T-helper 1 cell (primary cell): ENCODE results near the gene CD200R1.
A peak's percentile ranks its signal among the peaks of the same experiment; 100 is the strongest.

Source experiments
- DNase-seq, 5 donors: peaks; one replicate each; pipeline ENCODE4 v3.0.0-alpha.2; 2012 to 2020
- total RNA-seq, 4 donors: gene quantifications; one replicate each; lab custom pipeline; 2026; lab: John Stamatoyannopoulos, UW

Gene CD200R1, protein sequence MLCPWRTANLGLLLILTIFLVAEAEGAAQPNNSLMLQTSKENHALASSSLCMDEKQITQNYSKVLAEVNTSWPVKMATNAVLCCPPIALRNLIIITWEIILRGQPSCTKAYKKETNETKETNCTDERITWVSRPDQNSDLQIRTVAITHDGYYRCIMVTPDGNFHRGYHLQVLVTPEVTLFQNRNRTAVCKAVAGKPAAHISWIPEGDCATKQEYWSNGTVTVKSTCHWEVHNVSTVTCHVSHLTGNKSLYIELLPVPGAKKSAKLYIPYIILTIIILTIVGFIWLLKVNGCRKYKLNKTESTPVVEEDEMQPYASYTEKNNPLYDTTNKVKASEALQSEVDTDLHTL
- total RNA-seq = 12.9 to 37.5 (median 29.4) reads per million in 4 donors

DNA sequence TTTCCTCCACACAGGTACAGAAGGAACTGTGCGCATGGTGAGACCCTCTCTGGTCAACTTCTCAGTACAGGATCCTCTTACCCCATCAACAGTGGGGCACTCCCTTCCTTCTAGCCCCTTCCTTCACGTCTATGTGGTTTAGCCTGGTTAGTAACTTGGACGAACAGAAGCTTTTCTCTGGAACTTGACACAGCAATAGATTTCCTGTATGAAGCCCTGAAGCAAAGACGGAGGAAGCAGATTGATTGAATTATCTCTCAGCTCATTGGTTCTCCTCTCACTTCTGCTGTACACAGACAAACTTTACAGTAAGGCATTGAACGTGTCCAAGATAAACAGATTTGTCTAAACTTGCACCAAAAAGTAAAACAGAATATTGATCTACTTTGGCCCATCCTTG is at the start of gene CD200R1:
CD200R1 (minus strand) TSS at position 210 of the 400 bp plus-strand sequence. CDS start 246 bp downstream, outside the sequence.
- peak in 1 of 5 donors; percentile 36 for DNase-seq

DNA sequence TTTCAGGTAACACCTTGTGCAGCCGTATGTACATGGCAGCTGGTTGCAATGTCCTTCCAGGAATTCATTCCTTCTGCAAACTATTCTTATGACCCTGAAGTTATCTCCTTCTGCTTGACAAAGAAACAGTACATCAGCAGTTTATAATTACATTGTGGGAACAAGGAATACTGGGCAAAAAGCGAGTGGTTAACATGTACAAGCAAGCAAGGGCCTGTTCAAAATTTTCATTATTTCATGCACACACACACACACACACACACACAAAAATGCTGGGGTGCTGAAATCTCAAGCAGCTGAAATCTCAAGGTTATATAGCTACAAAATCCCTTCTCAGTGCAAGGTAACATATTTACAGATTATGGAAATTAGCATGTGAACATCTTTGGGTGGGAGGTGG is 46.6 kb upstream of the CD200R1 start:
- DNase-seq = no peak

DNA sequence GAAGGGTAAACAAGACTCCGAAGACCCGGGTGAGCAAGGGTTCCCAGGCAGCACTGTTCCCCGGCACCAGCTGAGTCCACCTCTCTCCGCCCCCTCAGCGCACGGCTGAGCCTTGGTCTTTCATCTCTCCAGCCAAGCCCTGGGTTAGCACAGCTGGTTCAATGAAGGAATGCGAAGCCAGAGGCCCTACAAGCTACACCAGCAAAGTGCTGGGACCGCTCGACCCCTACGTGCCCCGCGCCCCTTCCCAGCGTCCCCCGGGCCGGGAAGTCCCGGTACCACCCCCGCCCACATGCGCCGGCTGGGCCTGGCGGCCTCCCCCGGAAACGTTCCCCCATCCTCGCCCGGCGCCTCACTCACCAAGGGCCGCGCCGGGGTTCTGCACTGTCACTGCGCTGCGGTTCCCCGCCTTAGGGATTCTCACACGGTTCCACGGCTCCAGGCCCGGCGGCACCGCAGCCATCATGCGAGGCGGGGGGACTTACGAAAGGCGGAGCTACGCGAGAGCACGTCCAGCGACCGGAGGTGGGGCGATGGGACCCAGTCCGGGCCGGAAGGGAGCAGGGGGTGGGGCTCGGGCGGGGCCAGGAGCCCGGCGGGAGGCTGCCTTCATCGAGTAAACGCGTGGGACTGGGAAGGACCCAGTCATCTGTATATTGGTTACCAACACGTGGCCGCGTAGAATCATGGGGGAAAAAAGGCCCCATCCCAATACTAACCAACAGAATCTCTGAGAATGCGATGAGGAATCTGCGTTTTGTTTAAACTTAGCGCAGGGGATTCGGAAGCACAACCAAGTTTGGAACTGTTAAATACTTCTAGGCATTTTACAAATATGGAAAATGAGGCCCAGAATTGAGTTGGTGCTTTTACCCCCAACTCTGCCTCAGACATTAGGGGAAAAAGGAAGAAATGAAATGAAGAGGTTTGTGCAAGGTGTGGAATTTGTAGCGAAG is 44.6 kb upstream of the CD200R1 start:
- peak; percentile 70 to 92 (median 76) for DNase-seq

DNA sequence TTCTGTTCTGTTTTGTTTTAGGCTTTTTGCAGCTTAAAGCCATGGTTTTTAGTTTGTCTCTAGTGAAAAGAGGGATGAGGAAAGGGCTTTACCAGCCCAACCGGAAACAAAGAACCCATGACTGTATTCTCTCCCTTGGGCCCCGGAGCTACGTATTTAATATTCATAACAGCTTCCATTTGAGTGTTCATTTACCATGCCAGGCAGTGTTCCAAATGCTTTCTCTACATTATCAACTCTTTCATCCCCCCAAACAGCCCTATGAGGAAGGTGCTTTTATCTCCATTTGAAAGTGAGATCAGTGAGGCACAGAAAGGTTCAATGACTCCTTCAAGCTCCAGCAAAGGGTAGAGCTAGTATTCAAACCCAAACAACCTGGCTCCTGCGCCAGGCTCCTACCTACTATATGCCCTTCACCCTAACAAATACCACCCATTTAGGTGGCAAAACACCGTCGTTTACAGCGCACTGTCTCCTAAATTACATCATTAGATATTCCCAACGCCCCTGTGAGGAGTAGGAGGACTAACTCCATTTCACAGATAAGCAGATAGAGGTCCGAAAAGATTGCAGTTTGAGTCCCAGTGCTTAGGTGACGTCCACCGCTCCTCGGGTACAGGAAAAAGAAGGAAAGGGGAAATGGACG is 43.8 kb upstream of the CD200R1 start:
- DNase-seq = peak in 1 of 5 donors; percentile 37

DNA sequence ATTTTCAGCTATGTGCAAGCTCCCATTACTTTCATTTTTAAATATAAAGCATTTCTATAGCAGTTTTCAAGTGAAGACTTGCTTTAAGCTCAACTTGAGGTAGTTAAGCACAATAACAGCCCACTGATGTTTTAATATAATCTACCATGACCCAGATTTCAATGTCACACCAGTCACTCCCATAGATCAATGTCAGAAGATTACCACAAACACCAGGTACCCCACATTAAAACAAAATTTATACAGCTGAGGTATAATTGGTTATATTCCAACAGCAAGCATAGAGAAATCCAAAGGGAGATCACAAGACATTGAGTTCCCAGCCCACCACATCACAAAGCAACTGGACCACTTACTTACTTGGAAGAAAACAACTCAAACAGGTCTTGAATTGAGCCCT is 38.7 kb upstream of the CD200R1 start:
- no peak for DNase-seq

DNA sequence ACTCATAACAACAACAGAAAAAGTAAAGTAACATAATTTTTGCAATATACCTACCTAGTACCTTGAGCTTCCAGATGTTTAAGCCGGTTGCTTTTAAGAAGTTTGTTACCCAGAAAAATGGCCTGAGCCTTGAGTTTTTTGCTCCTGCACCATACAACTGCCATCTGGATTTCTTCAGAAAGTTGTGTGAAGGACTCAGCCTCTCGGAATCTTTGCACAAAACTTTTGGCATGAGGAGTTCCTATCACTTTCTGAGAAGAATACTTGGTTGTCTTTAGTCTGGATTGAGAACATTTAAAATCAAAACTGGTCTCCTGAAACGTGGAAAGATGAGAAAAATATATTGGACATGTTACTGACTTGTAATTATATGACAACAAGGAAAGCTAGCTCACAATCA is 33.2 kb upstream of the CD200R1 start:
- DNase-seq = no peak

DNA sequence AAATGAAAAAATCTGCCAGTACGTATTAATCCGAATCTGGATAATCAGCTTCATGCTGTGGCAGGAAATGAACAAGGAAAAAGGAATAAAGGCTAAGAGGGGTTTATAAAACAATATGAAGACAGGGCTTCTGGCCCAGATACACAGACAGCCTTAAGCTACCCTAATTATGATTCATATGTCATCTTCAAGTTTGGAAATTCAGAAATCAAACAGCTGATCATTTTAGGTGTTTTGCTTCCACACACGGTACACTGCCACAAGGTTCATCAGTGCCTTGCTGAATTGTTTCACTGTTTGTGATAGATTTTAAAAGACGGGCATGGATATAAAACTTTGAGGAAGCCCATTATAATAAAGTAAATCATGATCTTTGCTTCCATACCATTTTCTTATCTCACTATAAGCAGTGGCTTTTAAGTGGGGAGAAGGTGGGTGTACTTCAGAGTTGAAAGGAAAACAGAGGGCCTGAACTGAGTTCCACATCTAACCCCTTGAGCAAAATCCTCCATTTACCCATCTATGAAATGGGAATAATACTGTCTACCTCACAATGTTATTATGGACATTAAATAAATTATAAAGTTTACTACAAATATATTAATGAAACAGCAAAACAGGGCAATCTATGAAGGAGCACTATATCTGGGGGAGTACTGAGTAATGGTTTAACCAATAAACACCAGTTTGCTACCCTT is 31.6 kb upstream of the CD200R1 start:
- DNase-seq = no peak

DNA sequence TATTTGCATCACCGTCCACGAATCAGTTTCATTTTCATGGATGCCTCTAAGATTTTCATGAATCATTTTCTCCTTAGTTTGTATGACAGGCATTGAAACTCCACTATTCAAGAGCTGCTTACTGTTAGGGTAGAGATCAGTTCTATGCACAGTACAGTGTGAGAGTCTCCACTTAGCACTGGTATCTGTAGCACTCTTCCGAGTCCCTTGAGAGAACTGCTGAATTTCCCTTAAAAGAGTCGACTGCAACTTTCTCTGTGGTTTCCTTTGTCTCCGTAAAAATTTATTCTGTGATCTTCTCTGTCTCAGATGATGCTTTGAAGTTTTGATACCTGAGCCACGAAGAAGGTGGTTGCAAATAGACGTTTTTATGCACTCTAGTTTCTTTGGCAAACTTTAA is 30.7 kb upstream of the CD200R1 start:
- DNase-seq = peak in 1 of 5 donors; percentile 67

DNA sequence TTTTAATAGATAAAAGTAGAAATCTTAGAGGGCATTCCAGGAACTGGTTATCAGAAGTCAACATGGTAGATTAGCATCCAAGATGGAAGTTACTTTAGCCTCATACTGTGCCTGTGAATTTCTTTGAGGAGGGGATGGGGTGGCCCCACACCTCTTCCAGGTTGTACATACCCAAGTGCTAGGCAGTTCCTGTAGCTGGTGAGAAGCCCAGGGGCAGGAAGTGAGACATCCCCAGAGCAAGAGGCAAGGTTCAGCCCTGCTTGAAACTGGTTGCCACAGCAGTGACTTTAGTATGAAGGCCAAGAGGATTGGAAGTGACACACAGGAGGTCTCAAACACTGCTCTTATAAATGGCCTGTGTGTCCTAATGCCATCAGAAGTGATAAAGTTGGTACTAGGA is 27.8 kb upstream of the CD200R1 start:
- peak in 2 of 5 donors; percentile 17 to 75 for DNase-seq

DNA sequence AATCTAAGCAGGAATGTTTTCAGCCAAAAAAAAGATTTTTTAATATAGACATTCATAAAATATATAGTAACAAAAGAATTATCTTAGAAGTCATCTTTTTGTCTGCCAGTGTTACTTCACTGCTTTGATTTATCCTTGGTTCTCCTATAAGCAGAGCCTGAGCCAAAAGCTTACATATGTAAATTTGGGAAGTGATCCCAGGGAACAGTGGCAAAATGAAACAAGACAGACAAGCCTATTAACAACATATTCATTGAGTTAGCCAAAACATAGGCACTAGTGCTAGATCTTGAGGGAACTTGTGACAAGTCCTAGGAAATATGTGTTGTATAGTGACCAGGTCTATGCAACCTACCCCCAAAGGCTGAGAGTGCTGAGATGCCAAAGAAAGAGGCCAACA is 27.1 kb upstream of the CD200R1 start:
- no peak for DNase-seq

DNA sequence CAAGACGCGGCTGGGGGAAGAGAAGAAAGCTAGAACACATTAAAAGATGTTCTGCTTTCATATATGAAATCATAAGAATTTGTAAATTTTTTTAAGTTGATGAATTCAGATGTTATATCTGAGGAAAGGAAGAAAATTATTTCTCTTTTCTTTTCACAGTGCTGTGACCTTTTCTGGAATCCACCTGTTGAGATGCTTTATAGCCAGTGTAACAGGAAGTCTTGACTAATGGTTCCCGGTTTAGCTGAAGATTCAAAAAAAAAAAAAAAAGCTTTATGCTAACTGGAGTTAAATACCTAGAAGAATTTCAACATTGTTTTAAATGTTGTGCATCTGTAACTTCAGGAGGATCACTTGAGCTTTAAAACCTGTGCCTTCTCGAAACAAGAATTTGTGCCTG is 25.8 kb upstream of the CD200R1 start:
- DNase-seq = no peak

DNA sequence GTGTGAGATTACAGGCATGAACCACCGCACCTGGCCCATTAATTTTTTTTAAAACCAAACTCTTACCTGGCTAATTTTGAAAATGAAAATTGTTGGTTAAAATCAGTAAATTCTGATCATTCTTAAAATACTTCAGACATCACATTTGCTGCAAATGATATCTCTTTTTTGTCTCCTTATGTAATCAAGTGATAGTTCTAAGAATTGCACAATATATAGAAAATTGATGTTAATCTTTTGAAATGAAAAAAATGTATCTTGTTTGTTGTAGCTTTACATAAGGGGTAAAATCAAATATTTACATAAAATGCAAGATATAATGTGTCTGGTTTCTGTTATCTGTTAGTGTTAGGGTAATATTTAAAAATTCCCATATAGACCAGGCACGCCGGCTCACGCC is 20.9 kb upstream of the CD200R1 start:
- DNase-seq = no peak

DNA sequence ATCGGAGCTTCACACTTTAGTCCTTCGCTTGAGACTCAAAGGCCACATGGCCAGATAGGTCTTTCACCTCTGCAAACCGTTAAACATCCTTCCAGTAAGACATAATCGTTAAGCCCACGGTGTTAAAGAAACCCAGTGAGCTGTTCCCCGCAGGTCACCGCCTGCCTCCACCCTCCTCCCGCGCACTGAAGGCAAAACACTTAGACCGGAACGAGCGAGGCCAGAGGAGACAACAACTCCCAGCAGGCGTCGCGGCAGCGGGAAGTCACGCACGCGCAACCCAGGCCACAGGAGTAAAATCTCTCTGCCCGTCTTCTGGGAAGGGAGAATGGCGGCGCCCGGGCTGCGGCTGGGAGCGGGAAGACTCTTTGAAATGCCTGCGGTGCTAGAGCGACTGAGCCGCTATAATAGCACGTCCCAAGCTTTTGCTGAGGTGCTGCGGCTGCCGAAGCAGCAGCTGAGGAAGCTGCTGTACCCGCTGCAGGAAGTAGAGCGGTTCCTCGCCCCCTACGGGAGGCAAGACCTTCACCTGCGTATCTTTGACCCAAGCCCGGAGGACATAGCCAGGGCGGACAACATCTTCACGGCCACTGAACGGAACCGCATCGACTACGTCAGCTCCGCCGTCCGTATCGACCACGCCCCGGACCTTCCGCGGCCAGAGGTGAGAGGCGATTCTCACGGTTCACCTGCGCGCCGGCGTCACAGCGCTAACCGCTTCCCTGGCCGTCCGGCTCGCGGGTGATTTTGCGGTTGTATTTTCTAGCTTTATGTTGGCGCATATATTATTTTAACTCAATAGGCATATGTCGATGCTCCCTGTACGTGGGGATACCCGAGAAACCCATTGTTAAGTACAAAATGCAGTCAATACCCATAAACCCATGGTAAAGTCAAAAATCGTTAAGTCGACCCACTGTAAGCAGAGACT is 16.0 kb upstream of the CD200R1 start, which contains the start of gene GTPBP8:
GTPBP8 (plus strand) TSS at position 313 of the 931 bp plus-strand sequence; CDS start at position 329, 16 bp downstream.
- peak; percentile 62 to 92 (median 76) for DNase-seq

DNA sequence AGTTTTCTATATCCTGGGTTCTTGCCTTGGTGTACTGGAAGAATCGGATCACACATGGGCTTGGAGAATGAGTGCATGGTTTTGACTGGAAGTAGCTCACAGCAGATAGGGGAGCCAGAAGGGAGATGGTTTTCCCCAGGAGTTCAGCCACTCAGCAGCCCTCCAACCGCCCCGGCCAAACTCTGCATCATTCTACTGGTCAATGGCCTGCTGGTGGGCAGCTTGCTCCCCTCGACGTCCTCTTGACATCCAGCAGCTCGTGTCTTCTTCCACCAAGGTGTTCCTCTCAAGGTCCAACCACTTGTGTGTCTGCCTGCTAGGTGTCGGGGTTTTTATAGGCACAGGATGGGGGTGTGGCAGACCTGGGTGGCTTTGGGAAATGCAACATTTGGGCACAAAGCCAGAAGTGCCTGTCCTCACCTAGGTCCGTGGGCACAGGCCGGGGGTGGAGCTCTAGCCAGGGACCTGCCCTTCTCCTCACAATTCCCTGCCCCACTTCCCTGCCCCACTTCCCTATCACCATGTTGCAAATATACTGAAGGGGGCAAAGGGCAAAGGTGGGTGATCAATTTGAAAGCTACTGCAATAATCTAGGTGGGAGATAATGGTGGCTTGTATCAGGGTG is 12.9 kb upstream of the CD200R1 start:
- no peak for DNase-seq

DNA sequence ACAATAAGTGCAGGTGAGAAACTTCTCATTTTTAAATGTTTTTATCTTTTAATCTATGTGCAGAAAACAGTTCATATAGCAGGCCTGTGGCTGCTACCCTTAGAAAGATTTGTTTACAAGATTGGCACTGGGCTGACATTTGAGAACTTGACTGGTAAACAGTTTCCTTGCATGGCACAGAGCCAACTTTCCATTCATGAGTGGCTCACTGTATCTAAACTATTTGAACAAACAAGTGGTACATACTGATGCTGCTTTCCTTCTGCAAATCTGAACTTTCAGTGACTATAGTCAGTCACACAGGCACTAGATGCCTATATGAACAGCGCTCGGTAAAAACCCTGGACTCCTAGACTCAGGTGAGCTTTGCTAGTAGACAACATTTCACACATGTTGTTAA is 9.6 kb upstream of the CD200R1 start:
- DNase-seq = peak in 4 of 5 donors; percentile 19 to 43 (median 38)

DNA sequence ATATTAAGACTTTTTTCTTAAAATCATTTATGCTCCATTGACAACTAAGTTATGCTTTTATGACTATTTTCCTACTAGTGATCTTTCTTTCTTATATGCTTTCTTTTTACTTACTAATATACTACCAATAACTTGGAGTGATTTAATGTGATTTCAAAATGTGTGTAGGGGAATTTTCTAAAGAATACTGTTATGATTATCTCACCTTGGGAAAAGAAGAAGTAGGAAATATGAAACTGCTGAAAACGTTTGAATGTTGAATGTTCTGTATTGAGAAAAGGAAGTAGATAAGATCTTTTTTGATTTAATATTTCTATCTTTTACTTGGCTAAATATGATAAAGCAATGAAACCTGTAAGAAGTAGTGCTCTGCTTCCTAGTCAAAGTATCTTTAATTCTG is 7.8 kb upstream of the CD200R1 start:
- no peak for DNase-seq

DNA sequence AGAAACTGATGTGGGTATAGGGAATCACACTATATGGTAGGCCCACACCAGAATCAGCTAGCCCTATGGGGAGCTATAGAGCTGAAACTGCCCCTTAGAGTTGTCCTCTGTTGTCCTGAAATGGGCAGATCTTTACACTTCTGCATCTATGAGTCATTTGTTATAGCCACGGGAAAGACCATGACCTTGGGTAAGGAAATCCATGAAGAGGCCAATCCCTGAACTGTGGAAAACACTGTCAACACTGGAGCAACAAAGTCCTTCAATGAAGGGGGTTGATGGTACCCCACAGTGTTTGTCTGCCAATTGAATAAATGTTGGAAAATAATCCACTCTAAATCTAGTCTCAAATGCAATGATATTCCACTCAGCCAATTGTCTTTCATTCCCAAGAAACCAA is 5.2 kb upstream of the CD200R1 start:
- no peak for DNase-seq

DNA sequence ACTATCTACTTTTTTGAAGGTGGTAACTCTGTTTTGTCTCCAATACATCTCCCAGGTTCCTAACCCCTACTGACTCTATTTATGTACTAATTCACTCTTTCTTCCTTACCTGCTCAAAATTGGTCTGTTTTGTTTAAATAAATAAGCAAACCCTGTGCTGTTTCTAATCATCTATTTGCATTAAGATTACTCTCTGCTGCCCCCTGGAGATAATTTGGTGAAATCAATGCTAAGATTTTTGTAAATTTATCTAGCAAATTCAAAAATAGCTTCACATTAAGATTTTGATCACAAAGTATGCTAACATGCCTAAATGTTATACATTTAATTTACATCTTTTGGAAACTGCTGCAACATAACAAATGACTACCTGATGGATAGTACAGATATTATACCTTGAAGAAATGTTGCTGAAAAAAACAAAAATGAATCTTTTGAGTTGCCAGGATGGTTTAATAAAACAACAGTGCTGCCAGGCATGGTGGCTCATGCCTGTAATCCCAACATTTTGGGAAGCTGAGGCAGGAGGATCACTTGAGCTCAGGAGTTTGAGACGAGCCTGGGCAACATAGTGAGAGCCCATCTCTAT is 4.4 kb upstream of the CD200R1 start:
- DNase-seq = peak in 2 of 5 donors; percentile 23 to 47

DNA sequence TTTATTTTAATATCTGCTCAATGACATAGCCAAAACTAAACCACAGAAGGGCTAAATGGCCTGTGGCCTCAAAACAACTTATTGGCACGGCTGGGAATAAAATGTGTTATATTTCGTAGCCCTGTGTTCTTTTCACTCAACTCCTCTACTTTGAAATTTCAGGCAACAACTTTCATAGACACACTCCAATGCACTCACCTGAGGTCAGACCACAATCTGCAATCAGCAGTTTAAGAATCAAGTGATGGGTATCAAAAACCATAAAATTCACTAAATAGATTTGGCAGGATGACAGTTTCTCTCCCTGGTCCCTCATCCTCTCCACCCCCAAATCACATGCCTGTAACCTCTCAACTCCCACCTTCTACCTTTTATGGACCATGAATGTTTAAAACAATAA is 2.0 kb upstream of the CD200R1 start:
- no peak for DNase-seq

DNA sequence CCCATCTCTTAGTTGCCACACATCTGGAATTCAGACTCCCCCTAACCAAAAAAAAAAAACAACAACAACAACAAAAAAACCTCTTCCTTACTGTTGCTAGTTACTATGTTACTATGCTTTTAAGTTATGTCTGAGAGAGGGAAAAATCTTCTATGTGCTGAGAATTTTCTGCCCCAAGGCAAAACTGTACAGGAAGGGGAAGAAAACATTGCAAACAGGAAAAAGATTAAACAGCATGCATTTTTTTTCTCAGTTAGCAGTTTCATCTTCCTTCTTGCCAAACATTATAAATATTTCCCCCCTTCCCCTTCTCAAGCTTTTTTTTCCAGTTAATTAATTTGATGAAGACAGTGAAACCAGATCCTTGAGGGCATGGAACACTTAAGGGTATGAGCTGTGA is 1.1 kb upstream of the CD200R1 start:
- no peak for DNase-seq
